HG03196 (cell line): ENCODE data around the gene C10orf53.

ENCODE experiments used
- ATAC-seq: cut with Tn5 transposase; IDR thresholded peaks from one replicate; pipeline ENCODE4 v1.9.1; 2021; ENCODE audit not compliant: unreplicated experiment

C10orf53 gene

GRCh38 chr10:49736564-49737113, 57.2 kb downstream of the C10orf53 start:
- ATAC-seq: no peak

GRCh38 chr10:49737474-49738201, 58.2 kb downstream of the C10orf53 start:
- no peak for ATAC-seq

GRCh38 chr10:49738616-49739360, 59.3 kb downstream of the C10orf53 start:
- ATAC-seq: no peak

- no peak for ATAC-seq
Measured at GRCh38 chr10:49739426-49739825, 60.0 kb downstream of the C10orf53 start.

- ATAC-seq: no peak
Measured at GRCh38 chr10:49740346-49741107, 61.1 kb downstream of the C10orf53 start.

- no peak for ATAC-seq
Measured at GRCh38 chr10:49741108-49741995, 61.9 kb downstream of the C10orf53 start.

GRCh38 chr10:49742683-49743463, 63.4 kb downstream of the C10orf53 start:
- no peak for ATAC-seq

- ATAC-seq: no peak
Measured at GRCh38 chr10:49743464-49744075, 64.1 kb downstream of the C10orf53 start.

- ATAC-seq: no peak
Measured at GRCh38 chr10:49744091-49744685, 64.7 kb downstream of the C10orf53 start.

GRCh38 chr10:49744924-49745605, 65.6 kb downstream of the C10orf53 start:
- no peak for ATAC-seq

GRCh38 chr10:49745756-49746155, 66.3 kb downstream of the C10orf53 start:
- no peak for ATAC-seq

GRCh38 chr10:49746626-49747302, 67.3 kb downstream of the C10orf53 start:
- ATAC-seq: no peak
